CD1c-positive myeloid dendritic cell (primary cell): ENCODE results near the gene SPTLC3.

ENCODE experiments used
- DNase-seq: peaks from one replicate; pipeline ENCODE4 v3.0.0-alpha.2; 2016; ENCODE audit errors: extremely low spot score

The SPTLC3 gene

DNA sequence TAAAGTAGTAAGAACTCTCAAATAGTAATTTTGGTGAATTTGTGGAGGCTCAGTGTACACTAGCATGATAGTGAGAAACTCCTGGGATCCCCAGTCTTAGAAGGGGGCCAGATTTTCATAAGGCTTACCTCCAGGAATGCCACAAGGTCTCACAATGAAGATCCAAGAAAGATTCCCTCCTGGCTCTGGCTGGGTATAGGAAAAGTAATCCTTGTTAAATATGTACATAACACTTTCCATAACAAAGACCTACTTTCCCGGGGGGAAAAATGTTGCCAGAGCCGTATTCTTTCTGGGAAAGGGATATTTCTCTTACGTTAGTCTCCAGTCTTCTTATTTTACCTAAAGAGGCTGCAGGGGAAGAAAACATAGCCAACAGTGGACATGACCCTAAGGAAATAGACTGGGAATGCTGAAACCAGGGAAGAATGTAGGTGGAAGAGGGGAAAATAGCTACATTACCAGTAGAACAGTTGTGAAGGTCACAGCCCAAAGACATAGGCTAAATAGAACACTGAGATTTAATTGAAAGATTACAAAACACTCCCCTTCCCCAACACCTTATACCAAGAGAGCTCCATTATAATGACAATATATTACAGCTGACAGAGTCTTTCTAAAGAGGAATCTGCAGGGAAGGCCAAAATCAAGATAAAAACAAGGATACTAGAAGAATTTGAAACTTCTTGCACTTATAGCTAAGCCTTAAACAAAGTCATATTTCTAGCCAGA, 177.4 kb downstream of the SPTLC3 start:
- DNase-seq, result no peak

- DNase-seq, result no peak
Measured at GRCh38 chr20:13187899-13188298, 179.1 kb downstream of the SPTLC3 start.

GRCh38 chr20:13199279-13199678, 190.5 kb downstream of the SPTLC3 start:
- DNase-seq, result no peak

DNA sequence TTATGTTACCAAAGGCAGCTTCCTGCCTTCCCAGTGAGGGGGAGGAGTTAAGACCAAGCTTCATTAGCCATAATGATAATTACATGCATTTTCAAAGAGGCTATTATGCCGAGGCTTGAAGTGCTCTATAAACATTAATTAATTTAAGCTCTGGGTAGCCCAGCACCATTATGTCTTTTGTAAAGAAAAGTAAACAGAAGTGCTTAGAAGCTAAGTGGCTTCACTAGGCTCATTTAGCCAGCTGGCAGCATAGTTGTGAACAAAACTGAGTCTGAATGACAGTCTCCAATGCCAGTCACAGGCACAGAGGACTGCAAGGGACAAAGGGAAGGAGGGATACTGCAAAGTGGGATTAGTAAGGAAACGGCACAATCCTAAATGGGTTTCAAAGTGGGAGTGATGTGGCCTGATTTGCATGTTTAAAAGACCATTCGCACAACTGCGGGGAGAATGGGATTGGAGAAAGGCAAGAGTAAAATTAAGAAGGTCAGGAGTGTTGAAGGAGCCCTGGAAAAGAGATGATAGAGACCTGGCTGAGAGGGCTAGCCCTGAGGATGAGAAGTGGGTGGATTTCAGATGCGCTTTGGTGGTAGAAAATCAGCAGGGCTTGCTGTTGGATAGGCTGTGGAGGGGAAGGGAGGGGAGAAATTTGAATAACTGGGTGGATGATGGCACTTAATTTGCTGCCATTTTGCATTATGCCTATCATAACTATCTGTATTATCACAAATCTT, 192.2 kb downstream of the SPTLC3 start:
- no peak for DNase-seq

- DNase-seq, result no peak
Measured at GRCh38 chr20:13202565-13202964, 193.8 kb downstream of the SPTLC3 start.

GRCh38 chr20:13205425-13205824, 196.7 kb downstream of the SPTLC3 start:
- DNase-seq, result no peak

DNA sequence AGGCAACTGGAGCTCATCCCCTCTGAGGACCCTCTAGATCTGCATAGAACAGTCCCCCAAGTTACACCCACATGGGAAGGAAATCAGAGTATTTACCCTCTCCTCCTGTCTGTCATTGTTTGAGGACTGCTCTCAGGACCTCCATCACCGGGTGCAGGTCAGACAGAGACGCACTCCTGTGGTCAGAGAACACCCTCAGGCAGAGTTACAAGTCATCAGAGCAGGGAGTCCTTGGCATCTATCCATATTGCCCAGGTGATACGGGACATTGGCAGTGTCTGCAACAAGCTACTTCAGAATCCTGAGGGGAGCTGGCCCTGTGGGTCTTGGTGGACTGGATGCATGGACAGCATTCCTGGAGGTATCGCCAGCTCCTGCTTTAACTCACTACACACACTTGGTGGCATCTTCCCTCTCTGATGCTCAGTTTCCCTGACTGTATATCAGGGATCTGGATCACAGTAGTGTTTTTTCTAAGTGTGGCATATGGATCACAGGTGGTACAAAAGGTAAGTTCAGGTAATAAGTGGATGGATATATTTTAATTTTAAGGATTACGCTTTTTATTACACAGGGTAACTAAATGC, 197.2 kb downstream of the SPTLC3 start:
- no peak for DNase-seq

DNA sequence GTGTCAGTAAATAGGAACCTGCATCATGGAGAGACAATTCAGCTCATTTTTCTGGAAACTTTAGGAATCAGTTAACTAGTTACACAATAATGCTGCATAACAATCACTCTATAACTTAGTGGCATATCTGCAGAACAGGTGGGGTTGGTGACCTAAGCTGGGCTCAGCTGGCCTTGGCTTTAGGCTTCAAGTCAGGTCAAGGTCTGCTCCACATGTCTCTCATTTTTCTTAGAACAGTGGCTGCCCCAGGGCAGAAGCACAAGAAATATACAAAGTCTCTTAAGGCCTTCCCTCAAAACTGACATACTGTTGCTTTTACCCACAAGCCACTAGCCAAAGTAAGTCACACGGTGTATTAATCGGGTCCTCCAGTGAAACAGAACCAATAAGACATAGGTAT, 198.2 kb downstream of the SPTLC3 start:
- DNase-seq, result no peak

DNA sequence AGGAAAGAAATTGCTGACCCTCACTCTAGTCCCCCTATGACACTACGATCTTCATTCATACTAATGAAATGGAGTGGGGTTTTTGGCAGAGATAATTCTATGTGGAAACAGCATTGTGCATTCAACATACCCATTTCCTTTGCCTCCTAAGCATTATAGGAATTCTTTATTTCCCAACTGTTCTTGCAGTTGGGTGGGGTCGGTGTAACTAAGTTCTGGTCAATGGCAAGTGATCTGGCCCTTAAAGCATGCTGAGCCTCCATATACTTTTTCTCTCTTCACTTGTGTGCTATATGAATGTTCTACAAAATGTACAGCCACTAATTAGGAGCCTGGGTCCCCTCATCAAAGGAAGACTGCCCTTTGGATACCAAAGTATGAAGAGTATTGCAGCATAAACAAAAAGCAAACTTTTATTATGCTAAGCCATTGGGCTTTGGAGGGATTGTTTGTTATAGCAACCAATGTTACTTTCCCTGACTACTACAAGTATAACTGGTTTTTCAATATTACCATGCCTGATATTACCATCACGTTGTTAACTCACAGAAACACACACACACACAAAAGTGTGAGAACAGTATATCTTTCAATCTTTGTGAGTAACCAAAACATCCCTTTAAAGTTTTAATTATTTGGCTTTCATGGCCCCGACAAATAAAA, 203.3 kb downstream of the SPTLC3 start:
- no peak for DNase-seq

GRCh38 chr20:13212750-13213149, 204.0 kb downstream of the SPTLC3 start:
- no peak for DNase-seq

GRCh38 chr20:13213335-13213734, 204.6 kb downstream of the SPTLC3 start:
- DNase-seq, result no peak

- no peak for DNase-seq
Measured at GRCh38 chr20:13216533-13216932, 207.8 kb downstream of the SPTLC3 start.
